Measurements from ENCODE around the gene ADSS2.
"Not testable (repeated sequence)": the region's sequence is repeated elsewhere in the genome, so short reads cannot be mapped to it uniquely, and the experiment has no call there.

The ADSS2 gene

DNA sequence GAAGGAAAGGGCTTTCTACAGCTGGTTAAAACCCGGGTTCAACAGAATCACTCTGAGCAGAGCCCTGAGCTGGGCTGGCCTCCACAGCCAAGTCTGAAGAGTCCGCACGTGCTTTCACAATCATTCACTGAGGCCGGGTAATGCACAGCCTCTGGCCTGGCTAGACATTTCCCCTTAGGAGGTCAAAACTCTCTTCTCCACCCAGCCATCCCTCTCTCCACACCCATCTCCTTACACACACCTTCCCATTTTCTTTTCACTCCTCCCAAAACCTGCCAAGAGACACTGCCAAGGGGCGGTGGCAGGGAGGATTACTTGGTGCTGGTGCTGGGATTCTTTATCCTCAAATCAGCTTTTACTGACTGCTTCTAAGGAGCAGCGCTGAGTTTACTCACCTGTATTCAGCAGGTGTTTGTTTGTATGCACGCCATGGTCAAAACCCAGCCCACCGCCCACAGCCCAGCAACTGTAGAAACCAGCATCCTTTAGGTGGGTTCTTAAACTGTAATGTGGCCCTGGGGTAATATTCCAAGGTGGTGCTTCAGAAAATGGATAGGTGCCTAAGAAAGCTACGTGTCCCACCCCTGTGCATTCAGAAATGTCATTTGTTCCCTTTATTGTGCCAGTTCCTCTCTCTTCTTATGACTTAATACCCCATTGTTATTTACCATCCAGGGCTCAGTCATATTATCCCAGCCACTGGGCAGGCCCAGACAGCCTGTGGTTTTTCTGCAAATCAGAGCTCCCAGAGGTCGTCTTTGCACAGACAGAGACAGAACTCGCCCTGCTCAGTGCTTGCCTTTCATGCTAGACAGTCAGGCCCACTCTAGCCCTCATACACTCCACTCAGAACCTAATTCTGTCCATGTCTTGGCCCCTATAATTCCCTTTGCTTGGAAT lies 80.2 kb downstream of the ADSS2 start:
- FAIRE-seq (no peak), DNase-seq (ENCODE audit: insufficient read length, low spot score) (no peak)
- no peak for TF ChIP-seq TAF1 (IDR thresholded peaks at IDR 0.05; ENCODE audit: low read depth, low read length)
- TF ChIP-seq PAX5 (IDR thresholded peaks at IDR 0.05; ENCODE audit: insufficient read depth, low read length, severe bottlenecking): no peak
- no peak for TF ChIP-seq POU2F2 (IDR thresholded peaks at IDR 0.05; ENCODE audit: low read depth, low read length)
- no peak for TF ChIP-seq POLR2A (IDR thresholded peaks at IDR 0.05; ENCODE audit: low read depth, low read length)
- no peak for TF ChIP-seq SPI1 (IDR thresholded peaks at IDR 0.05; ENCODE audit: low read depth, low read length)
- TF ChIP-seq POLR2AphosphoS5 (IDR thresholded peaks at IDR 0.05; ENCODE audit: low read depth, low read length): no peak

DNA sequence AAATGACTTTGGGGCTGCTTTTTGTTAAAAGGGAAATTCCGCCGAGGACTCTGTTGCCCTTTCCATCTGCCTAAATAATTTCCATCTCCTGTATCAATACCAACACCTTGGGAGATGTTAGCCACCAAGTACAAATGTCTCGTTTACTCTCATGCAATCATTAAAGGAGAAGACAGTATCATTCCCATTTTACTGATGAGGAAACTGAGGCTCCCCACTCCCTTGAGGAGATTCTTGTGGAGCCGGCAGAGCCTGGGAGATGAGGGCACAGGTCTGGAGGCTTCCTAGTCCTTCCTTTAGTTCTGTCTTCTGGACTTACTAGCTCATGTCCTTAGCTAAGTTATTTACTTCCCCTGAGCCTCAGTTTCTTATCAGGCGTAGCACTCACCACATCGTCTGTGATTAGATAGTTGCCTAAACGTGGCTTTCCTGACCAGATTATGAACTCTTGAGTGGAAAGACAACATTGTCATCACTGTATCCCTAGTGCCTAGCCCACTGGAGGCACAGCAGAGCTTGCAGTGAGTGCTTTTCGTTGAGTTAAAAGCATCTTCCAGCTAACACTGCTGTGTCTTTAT lies 81.6 kb downstream of the ADSS2 start:
- TF ChIP-seq TAF1 (IDR thresholded peaks at IDR 0.05; ENCODE audit: low read depth, low read length) (no peak), POU2F2 (IDR thresholded peaks at IDR 0.05; ENCODE audit: low read depth, low read length) (no peak), POLR2A (IDR thresholded peaks at IDR 0.05; ENCODE audit: low read depth, low read length) (no peak), SPI1 (IDR thresholded peaks at IDR 0.05; ENCODE audit: low read depth, low read length) (no peak), POLR2AphosphoS5 (IDR thresholded peaks at IDR 0.05; ENCODE audit: low read depth, low read length) (no peak), PAX5 (IDR thresholded peaks at IDR 0.05; ENCODE audit: insufficient read depth, low read length, severe bottlenecking) (no peak)
- DNase-seq (ENCODE audit: insufficient read length, low spot score): no peak
- FAIRE-seq: no peak

DNA sequence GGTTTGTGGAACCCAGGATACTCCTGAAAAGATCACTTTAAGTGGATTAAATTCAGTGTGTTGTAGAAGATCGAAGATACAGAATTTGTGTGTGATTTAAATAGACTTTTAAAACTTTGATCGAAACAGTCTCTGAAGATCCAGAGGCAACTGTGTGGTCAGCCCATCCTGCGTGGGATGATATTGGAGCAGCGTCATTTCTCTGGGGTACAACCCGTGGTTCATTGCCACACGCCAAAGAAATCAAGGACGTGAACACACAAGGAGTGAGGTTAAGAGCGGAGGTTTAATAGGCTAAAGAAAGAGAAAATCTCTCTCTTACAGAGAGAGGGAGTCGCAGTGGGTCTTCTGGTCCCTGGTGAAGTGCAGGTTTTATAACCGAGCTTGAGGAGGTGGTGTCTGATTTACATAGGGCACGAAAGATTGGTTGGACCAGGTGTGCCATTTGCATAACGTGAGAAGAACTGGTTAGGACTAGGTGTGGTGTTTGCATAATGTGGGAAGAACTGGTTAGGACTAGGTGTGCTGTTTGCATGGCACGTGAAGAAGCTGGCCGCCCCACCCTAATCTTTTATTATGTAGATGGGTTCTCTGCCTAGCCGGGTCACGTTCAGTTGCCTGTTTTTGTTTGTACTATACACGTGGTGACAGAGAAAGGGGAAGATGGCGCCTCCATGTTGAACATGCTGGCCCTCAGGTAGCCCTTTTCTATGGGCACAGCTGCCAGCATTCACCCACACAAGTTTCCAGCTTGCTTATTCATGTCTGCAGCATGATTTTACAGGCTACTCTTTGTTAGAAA lies 82.3 kb downstream of the ADSS2 start:
- TF ChIP-seq POU2F2 (IDR thresholded peaks at IDR 0.05; ENCODE audit: low read depth, low read length) (no peak), TAF1 (IDR thresholded peaks at IDR 0.05; ENCODE audit: low read depth, low read length) (no peak), POLR2AphosphoS5 (IDR thresholded peaks at IDR 0.05; ENCODE audit: low read depth, low read length) (no peak), POLR2A (IDR thresholded peaks at IDR 0.05; ENCODE audit: low read depth, low read length) (no peak), PAX5 (IDR thresholded peaks at IDR 0.05; ENCODE audit: insufficient read depth, low read length, severe bottlenecking) (no peak), SPI1 (IDR thresholded peaks at IDR 0.05; ENCODE audit: low read depth, low read length) (no peak)
- DNase-seq (ENCODE audit: insufficient read length, low spot score) (no peak), FAIRE-seq (no peak)

DNA sequence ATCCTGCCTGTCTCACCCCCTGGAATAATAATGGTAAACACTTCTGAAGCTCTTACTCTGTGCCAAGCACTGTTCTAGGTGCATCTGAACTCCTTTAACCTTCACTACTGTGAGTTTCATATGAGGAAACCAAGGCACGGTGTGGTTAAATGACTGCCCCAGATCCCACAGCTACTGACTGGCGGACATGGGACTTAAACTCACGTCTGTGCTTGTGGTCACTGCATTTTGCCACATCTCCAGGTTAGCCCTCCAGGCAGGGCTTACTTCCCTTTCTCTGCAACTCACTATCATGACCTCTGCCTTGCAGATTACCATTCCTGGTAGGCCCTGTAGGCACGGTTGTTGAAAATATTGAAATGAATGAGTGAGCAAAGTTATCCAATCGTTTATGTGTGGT lies 83.4 kb downstream of the ADSS2 start:
- DNase-seq (ENCODE audit: insufficient read length, low spot score) (no peak), FAIRE-seq (peak; percentile 48)
- TF ChIP-seq PAX5 (IDR thresholded peaks at IDR 0.05; ENCODE audit: insufficient read depth, low read length, severe bottlenecking) (no peak), TAF1 (IDR thresholded peaks at IDR 0.05; ENCODE audit: low read depth, low read length) (no peak), POLR2A (IDR thresholded peaks at IDR 0.05; ENCODE audit: low read depth, low read length) (no peak), SPI1 (IDR thresholded peaks at IDR 0.05; ENCODE audit: low read depth, low read length) (no peak), POU2F2 (IDR thresholded peaks at IDR 0.05; ENCODE audit: low read depth, low read length) (no peak), POLR2AphosphoS5 (IDR thresholded peaks at IDR 0.05; ENCODE audit: low read depth, low read length) (no peak)

DNA sequence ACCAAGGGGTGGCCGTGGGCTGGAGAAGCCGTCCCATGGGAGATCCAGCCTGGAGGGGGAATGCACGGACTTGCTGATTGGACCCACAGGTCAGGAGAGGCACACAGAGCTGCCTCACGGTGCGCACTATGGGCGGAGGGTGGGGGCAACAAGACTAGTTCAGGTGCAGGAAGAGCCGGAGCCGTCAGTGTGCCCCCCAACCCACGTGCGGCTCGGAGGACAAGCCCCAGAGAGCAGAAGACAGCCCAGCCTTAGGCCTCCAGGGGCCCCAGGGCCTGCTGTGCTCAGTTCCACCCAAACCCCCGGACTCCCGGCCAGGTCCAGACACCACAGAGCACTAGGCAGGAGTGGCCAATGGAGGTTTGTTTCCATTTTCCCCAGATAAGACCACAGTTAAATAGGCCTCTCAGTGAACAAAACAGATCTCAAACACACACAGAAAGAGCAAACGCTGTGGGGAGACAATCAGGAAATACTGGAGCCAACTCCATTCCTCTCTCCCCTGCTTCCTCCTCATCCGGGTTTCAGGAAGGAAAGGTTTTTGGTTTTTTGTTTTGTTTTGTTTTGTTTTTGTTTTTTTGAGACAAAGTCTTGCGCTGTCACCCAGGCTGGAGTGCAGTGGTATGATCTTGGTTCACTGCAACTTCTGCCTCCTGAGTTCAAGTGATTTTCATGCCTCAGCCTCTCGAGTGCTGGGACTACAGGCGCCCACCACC lies 84.2 kb downstream of the ADSS2 start:
- no peak for TF ChIP-seq TAF1 (IDR thresholded peaks at IDR 0.05; ENCODE audit: low read depth, low read length)
- TF ChIP-seq PAX5 (IDR thresholded peaks at IDR 0.05; ENCODE audit: insufficient read depth, low read length, severe bottlenecking): no peak
- TF ChIP-seq POLR2A (IDR thresholded peaks at IDR 0.05; ENCODE audit: low read depth, low read length): no peak
- no peak for TF ChIP-seq POU2F2 (IDR thresholded peaks at IDR 0.05; ENCODE audit: low read depth, low read length)
- TF ChIP-seq POLR2AphosphoS5 (IDR thresholded peaks at IDR 0.05; ENCODE audit: low read depth, low read length): no peak
- FAIRE-seq (no peak), DNase-seq (ENCODE audit: insufficient read length, low spot score) (no peak)

DNA sequence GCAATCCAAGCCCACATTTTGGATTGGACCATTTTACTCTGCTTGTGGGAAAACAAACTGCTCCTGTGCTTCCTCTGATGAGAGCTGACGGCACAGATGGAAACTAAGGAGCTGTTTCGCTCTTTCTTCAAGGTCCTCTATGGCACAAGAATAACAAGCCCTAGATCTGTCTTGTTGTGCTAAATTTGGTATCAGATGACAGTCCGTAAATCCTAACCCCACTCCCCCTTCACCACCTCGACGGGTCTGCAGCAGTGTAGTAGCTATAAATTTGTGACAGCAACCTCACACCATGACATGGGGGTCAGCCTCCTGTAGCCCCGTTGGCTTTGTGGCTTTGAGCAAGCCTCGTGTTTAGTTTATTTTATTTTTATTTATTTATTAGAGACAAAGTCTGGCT lies 85.9 kb downstream of the ADSS2 start:
- no peak for DNase-seq (ENCODE audit: insufficient read length, low spot score)
- TF ChIP-seq POLR2A (IDR thresholded peaks at IDR 0.05; ENCODE audit: low read depth, low read length) (no peak), POLR2AphosphoS5 (IDR thresholded peaks at IDR 0.05; ENCODE audit: low read depth, low read length) (no peak), TAF1 (IDR thresholded peaks at IDR 0.05; ENCODE audit: low read depth, low read length) (no peak), POU2F2 (IDR thresholded peaks at IDR 0.05; ENCODE audit: low read depth, low read length) (no peak), PAX5 (IDR thresholded peaks at IDR 0.05; ENCODE audit: insufficient read depth, low read length, severe bottlenecking) (no peak)
- FAIRE-seq: no peak

DNA sequence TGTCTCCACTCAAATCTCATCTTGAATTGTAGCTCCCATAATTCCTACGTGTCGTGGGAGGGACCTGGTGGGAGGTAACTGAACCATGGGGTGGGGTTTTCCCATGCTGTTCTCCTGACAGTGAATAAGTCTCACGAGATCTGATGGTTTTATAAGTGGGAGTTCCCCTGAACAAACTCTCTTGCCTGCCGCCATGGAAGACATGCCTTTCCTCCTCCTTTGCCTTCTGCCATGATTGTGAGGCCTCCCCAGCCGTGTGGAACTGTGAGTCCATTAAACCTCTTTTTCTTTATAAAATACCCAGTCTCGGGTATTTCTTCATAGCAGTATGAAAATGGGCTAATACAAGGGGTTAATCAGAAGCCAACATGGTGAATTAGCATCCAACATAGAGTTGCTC lies 86.4 kb downstream of the ADSS2 start:
- FAIRE-seq; DNase-seq (ENCODE audit: insufficient read length, low spot score): not testable (repeated sequence)

DNA sequence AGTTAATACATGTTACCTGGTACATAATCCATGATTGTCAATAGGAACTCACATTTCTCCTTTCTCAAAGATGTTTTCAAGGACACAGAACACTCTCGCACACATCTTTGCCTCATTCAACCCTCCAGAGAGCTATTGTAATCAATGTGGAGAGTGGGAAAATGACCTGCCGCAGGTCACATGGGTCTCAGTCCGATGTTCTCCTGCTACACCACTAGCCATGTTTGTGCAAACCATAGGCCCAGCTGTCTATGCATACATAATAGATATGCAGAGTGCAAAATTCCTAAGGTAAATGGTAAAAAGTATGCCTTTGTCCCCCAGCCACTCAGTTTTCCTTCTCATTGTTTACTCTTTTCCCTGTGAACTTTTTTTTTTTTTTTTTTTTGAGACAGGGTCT lies 89.2 kb downstream of the ADSS2 start:
- FAIRE-seq (no peak), DNase-seq (ENCODE audit: insufficient read length, low spot score) (no peak)
- no peak for TF ChIP-seq PAX5 (IDR thresholded peaks at IDR 0.05; ENCODE audit: insufficient read depth, low read length, severe bottlenecking)
- TF ChIP-seq POLR2AphosphoS5 (IDR thresholded peaks at IDR 0.05; ENCODE audit: low read depth, low read length): no peak
- no peak for TF ChIP-seq SPI1 (IDR thresholded peaks at IDR 0.05; ENCODE audit: low read depth, low read length)
- no peak for TF ChIP-seq POU2F2 (IDR thresholded peaks at IDR 0.05; ENCODE audit: low read depth, low read length)
- TF ChIP-seq POLR2A (IDR thresholded peaks at IDR 0.05; ENCODE audit: low read depth, low read length): no peak
- no peak for TF ChIP-seq TAF1 (IDR thresholded peaks at IDR 0.05; ENCODE audit: low read depth, low read length)
